Measurements from ENCODE around the gene IGF2R.
"Not testable (repeated sequence)": the region's sequence is repeated elsewhere in the genome, so short reads cannot be mapped to it uniquely, and the experiment has no call there.

The IGF2R gene

DNA sequence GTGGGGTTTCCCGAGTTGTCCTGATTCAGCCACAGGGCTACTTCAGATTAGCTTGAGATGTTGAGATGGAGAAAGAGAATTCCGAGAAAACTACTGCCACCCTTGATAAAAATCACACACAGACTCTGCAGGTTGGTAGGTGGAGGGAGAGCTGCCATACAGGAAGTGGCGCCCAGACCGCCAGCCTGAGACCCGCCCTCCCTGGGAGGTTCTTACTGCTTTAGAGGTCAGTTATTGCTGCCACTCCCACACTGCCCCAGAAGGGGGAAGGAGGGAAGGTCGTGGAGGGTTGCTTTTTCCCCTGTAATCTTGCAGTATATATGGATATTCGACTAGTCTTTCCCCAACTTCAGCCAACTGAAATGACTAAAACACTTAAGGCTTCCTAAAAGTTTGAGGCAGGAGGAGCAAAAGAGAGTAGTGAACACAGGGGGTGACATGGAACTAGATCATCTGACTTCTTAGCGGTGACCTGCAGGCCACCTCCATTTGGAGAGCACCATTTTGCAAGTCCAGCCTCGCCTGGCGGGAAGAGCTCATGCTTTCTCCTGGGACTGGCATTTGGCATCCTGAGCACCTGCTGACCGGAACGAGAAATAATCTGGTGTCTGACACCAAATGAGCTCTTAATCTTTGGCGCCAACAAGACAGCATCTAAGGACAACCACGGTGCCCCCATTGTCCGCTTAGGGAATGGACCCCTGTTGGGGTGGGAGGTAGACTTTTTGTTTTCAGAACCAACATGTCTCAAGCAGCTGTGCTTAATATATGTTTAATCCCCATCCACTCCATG, 117.0 kb downstream of the IGF2R start:
- TF ChIP-seq, protein P1, sequence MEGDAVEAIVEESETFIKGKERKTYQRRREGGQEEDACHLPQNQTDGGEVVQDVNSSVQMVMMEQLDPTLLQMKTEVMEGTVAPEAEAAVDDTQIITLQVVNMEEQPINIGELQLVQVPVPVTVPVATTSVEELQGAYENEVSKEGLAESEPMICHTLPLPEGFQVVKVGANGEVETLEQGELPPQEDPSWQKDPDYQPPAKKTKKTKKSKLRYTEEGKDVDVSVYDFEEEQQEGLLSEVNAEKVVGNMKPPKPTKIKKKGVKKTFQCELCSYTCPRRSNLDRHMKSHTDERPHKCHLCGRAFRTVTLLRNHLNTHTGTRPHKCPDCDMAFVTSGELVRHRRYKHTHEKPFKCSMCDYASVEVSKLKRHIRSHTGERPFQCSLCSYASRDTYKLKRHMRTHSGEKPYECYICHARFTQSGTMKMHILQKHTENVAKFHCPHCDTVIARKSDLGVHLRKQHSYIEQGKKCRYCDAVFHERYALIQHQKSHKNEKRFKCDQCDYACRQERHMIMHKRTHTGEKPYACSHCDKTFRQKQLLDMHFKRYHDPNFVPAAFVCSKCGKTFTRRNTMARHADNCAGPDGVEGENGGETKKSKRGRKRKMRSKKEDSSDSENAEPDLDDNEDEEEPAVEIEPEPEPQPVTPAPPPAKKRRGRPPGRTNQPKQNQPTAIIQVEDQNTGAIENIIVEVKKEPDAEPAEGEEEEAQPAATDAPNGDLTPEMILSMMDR (conservative IDR thresholded peaks at IDR 0.05; ENCODE audit: control insufficient read depth, insufficient read depth, low read depth, low read length): no peak
- no peak for DNase-seq (ENCODE audit: low read depth)
- H3K4me3 ChIP-seq (ENCODE audit: control insufficient read depth, low read depth, low read length): no peak overlapping the region

DNA sequence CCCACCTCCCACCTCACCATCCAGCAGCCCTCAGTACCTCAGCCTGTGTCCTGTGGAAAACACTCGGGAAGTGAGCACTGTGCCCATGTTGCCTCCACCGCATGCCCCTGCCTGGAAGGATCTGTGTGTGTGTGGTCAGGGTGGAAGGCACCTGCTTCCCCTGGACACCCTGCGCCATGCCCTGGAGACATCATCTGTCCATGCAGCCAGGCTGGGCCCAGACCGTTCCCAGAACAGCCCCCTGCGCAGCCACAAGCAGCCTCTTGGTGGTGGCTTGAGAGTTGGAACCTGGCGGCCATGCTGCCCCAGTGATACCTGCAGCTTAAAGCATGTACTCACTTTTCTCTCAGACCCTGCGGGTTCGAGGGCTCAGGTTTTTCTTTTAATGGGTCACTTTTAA, 117.9 kb downstream of the IGF2R start:
- no peak overlapping the region for H3K4me3 ChIP-seq (ENCODE audit: control insufficient read depth, low read depth, low read length)
- DNase-seq (ENCODE audit: low read depth): no peak
- TF ChIP-seq, protein P1 (conservative IDR thresholded peaks at IDR 0.05; ENCODE audit: control insufficient read depth, insufficient read depth, low read depth, low read length): no peak

DNA sequence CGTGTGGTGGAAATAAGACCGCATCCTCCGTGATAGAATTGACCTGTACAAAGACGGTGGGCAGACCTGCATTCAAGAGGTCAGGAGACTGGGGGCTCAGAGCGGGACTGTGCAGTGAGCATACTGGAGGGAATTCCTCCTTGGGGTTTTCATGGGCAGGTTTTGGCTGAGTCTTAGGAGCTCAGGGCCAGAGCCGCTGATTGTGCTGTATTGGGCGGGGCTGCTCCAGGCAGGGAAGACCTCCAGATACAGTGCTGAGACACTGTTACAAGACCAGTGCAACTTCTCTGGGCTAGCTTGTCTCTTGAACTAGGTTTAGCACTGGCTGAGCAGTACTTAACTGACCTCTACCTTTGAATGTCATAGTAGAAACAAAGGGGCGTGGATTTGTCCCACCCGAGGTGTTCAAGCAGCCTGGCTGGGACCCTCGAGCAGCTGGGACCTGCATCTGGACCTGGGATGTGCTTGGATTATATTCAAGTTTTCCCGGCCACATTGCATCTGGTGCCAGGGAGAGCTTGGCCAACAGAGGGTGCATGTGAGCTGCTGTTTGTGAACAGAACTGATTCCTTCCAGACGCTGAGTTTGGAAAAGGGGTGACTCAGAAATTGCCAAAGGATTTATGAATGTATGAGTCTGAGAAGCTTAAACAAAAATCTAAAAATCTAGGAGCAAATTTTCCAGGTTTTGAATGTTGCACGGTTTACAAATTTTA, 119.3 kb downstream of the IGF2R start:
- DNase-seq (ENCODE audit: low read depth): peak; percentile 95
- no peak overlapping the region for H3K4me3 ChIP-seq (ENCODE audit: control insufficient read depth, low read depth, low read length)
- TF ChIP-seq, protein P1 (conservative IDR thresholded peaks at IDR 0.05; ENCODE audit: control insufficient read depth, insufficient read depth, low read depth, low read length): peak; percentile 93

DNA sequence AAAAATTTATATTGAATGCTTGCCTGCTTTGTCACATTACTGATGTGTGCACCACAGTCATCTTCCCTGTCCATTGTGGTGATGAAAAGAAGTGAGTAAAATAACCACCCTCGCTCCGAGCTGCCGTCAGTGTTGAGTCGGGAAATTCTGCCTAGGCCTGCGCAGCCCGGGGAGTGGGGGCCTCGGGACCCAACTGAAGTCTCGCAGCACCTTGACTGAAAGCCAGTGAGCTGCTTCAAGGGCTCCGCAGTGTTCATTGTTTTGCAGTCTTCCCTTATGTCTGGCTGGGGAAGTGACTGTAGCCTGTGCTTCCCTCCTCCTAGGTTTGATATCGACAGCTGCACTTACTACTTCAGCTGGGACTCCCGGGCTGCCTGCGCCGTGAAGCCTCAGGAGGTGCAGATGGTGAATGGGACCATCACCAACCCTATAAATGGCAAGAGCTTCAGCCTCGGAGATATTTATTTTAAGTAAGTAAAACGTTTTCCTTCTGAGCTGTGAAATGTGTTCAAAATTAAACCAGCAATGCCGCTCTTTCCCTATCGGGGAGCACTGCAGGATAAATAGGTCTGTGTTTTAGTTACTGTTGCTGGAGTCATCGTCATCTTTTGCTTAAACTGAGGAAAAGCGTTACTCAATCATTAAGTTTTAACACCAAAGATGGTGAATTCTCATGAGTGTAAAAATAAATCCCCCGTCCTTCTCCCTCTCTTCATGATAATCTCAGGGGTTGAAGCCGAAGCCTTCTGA, 120.1 kb downstream of the IGF2R start:
- DNase-seq (ENCODE audit: low read depth): no peak
- H3K4me3 ChIP-seq (ENCODE audit: control insufficient read depth, low read depth, low read length): no peak overlapping the region
- TF ChIP-seq, protein P1 (conservative IDR thresholded peaks at IDR 0.05; ENCODE audit: control insufficient read depth, insufficient read depth, low read depth, low read length): no peak

DNA sequence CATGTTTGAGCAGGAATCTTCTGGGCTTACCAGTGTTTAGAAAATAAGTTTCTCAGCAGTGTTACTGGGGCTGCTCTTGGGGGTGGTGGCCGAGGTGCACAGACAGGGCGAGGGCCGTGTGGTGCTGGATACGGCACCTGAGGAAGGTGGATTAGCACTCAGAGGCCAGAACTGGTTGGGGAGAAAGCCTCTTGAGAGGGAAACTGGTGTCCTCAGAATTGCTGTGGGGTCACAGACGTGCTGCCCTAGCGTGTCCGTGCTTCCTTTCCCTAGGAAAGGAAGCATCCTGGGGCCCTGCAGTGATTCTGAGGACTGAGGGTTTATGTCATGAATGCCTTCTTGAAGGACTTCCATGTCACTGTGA, 120.6 kb downstream of the IGF2R start:
- TF ChIP-seq, protein P1 (conservative IDR thresholded peaks at IDR 0.05; ENCODE audit: control insufficient read depth, insufficient read depth, low read depth, low read length): no peak

DNA sequence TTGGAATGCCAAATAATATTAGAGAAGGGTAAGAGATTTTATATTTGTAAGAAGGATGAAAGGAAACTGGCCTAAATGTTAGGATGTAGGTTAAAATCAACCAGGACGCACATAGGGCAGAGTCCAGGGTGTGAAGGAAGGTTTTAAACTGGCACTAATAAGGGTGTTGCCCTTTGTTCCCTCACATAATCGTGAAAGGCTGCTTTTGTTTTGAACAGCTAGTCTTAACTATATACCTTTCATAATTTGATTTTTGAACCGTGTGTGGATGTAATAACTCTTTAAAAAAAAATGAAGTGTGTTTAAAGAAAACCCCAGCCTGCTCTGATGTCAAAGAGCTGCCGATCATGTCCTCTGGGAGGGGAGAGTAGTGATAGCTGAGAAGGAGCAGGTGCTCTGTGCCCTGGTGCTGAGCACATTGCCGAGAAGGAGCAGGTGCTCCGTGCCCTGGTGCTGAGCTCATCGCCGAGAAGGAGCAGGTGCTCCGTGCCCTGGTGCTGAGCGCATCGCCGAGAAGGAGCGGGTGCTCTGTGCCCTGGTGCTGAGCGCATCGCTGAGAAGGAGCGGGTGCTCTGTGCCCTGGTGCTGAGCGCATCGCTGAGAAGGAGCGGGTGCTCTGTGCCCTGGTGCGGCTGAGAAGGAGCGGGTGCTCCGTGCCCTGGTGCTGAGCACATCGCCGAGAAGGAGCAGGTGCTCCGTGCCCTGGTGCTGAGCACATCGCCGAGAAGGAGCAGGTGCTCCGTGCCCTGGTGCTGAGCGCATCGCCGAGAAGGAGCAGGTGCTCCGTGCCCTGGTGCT, 121.8 kb downstream of the IGF2R start:
- H3K4me3 ChIP-seq (ENCODE audit: control insufficient read depth, low read depth, low read length); DNase-seq (ENCODE audit: low read depth): not testable (repeated sequence)

More for the DNA sequence above, 120.6 kb downstream of the IGF2R start:
- no peak for DNase-seq (ENCODE audit: low read depth)
- H3K4me3 ChIP-seq (ENCODE audit: control insufficient read depth, low read depth, low read length): no peak overlapping the region

DNA sequence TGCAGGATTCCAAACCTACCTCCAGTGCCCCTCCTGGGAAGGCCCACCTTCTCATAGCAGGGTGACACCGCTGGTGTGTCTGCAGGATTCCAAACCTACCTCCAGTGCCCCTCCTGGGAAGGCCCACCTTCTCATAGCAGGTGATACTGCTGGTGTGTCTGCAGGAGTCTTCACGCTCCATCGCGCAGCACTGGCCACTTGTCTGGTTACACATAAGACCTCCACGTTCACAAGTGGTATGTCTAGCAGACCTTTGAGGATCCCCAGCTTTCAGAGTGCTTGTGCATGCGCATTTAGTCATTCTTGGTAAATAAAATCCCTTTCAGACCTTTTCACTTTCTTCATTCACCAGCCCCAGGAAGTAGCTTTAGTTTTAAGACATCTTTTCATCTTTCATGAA, 123.3 kb downstream of the IGF2R start:
- DNase-seq (ENCODE audit: low read depth): not testable (repeated sequence)

More for the DNA sequence above, 123.3 kb downstream of the IGF2R start:
- not testable (repeated sequence) for H3K4me3 ChIP-seq (ENCODE audit: control insufficient read depth, low read depth, low read length)
